Activated T-cell treated with anti-CD3 and anti-CD28 coated beads, Interleukin-2, amount 50 U/mL, for 48 hours (primary cell): ENCODE data around the gene RASSF4.

Source experiments
- DNase-seq, 2 experiments: peaks; one replicate each; pipeline ENCODE4 v3.0.0-alpha.2; 2020

RASSF4 gene

DNA sequence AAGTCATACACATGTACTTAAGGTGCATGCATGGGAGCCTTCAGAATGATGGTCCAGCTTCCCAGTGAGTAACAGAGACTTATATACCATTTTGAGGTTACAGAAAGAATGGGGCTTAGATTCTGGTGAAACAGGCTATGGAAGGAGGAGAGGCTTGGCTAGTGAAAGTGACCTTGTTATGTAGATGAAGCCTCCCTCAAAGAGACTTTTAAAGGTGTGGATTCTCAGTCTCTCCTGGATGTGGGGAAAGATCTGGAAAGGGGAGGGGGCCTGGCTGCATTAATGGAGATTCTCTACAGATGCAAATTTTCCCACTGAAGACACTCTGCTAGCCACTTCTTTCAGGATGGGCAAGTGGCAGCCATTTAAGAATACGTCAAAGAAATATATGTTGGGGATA is 5.5 kb downstream of the RASSF4 start:
- no peak for DNase-seq

DNA sequence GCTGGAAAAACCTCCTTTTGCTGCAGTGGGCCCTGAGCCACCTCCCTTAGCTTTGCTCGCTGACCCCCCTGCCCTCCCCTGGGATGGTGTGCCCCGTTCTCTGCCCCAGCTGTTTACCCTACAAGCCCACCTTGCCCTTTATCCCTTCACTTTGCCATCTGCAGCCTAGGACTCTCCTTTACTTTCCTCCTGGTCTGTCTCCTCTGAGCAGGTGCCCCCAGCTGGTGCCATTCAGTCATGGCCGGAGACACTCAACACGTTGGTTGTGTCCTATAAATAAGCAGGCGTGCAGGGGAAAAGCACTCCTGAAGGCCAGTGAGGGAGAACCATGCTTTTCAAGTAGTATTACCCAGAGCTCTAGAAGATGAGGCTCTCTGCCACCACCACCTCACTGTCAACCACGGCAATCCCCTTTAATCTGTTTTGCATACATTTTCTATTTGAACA is 6.1 kb downstream of the RASSF4 start:
- DNase-seq: no peak

DNA sequence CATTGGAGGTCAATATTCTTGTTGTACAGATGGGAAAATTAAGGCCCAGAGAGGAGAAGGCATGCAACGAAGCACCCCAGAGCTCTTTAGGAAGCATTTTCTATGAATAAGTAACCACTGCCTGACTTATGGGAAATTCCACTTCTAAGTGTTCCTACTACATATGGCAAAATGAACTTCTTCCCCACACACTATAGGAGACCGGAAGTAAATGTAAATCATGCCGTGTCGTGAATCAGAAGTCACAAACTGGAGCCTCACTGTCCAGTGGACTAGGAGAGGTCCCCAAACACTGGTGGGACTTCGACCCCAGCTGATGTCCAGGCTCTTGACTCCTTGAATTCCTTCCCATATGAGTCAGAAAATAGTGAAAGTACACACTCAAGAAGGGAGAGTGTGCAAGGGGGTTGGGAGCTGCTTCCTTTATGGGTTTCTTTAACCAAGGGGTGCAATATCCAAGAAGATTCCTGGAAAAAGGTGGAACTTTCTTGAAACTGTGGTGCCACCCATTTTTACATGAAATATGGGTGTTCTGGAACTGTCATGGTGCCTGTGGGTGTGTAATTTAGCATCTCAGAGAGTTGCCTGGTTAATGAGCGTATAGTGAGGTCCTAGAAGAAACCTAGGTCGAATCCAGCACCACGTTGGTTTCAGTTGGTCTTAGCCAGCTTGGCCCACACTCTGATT is 6.7 kb downstream of the RASSF4 start:
- peak in 1 of 2 experiments; percentile 15 for DNase-seq

DNA sequence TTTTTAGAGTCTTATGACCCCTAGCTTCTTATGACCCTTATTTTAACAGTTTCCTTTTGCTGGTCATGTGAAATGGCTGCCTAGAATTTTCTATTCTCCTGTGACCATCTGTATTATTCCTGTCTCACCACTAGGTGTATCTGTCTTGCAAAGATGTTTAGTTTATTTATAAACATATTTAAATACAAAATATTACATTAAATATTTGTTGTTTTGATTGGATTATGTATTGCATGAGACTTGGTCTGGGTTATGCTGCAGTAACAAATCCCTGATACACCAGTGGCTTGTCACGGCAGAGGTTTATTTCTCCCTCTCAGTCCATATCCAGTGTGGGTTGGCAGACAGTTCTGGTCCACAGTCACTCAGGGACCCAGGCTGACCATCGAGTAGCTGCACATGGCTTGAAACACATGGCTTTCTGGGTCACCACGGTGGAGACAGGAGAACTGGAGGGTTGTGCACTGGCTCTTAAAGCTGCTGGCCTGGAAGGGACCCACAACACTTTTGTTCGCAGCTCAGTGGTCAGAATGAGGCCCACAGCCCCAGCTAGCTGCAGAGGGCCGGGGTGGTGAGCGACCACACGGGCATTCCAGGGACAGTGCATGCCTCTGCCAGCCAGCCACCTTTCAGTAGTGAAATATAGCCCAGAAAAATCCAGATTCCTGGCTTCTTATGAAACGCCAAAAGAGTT is 7.4 kb downstream of the RASSF4 start:
- DNase-seq: no peak

DNA sequence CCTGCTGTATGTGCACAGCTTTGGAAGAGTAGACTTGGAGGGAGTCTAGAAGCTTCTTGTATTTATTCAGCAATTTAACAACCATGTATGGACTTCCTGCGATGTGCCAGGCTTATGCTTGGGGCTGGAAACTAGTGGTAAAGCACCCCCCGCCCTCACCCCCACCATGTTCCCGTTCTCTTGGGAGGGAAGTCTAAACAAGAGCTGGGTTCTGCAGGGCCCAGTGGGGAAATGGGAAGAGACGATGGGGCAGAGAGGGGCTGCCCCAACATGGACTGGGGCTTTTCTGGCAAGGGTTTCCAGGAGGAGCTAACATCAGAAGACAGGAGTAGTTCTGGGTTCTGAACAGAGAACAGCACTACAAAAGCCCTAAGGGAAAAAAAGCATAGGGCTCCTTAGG is 8.0 kb downstream of the RASSF4 start:
- DNase-seq: no peak

DNA sequence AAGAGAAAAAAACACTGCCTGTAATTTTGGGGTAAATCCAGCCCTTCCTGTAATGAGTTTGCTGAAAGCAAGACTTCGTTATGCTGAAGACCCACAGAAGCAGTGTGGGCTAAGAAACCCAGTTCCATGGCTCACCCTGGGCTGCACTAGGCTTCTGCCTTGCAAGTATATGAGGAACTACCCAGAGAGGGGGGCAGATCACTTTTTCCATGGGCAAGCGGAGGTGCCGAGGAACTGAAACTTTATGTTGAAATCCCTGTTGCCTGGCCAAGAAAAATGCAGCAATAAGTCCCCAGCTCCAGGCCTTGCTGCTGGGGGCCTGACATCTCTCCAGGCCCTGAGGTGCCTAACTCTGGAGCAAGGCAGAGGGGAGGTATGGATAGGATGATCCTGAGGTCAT is 8.5 kb downstream of the RASSF4 start:
- peak in 1 of 2 experiments; percentile 32 for DNase-seq

DNA sequence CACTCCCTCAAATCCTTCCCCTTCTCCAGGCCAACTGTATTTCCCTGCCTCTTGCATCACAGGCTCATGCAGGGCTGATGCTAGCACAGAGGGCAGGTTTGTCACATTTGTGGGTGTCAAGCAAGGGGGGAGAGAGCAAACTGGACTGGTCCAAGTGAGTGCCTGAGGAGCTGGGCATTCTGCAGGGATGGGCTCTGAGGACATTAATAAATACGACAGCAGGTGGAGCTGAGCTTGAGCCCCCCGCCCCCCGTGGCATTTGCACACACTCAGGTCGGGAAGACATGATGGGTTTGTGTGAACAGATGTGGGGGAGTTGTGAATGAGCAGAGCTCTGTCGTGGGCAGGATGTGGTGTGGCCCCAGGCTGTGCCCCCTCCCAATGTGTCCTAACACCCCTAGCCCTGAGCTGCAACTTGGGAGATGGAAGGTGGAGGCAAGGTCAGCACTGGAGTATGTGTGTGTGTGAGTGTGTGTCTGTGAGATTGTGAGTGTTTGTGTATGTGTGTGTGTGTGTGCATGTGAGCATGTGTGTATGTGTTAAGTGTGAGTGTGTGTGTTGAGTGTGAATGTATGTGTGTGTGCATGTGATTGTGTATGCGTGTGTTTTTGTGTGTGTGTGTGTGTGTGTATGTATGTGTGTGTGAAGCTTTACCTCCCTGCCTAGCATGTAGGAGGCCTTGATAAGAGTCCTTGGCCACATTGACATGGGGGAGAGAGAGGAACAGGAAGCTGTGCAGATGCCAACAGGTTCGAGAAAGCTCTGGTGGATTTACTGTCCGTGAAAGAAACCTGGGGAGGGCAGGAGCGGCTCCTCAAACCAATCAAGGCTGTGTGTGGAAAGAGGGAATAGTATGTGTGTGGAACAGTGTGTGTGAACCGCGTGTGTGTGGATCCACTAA is 9.1 kb downstream of the RASSF4 start:
- no peak for DNase-seq

DNA sequence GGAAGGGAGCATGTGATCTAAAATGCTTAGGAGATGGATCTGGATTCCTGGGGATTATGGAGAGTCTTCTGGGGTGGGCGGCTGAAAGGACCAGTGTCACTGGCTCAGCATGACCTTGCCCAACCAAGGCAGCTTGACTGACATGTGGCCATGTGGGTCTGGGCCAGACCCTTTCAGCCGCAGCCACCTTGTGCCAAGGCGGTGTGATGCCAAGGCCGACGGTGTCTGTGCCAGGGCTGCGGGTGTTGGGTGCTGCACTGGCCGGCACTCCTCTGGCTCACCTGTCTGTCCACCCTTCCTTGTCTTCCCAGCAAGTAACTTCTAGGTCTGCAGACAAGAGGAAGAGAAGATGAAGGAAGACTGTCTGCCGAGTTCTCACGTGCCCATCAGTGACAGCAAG is 10.3 kb downstream of the RASSF4 start:
- no peak for DNase-seq

DNA sequence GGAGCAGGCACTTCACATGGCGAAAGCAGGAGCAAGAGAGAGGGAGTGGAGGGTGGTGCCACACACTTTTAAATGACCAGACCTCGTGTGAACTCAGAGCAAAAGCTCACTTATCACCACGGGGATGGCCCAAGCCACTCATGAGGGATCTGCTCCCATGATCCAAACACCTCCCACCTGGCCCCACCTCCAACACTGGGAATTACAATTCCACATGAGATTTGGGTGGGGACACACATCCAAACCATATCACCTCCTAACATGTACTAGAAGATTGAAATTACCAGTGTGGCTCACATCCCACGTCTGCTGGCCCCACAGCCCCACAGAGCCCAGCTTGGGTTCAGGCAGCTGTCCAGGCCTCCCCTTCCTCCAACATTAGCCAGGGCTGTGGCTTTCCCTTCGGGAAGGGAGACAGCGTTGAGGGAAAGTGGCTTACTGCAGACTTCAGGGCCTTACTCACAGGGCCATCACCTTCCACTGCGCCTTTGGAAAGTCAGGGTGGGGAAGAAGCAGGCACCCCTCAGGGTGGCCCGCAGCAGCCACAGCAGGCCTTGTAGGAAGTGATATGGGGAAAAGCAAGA is 11.3 kb downstream of the RASSF4 start:
- no peak for DNase-seq

DNA sequence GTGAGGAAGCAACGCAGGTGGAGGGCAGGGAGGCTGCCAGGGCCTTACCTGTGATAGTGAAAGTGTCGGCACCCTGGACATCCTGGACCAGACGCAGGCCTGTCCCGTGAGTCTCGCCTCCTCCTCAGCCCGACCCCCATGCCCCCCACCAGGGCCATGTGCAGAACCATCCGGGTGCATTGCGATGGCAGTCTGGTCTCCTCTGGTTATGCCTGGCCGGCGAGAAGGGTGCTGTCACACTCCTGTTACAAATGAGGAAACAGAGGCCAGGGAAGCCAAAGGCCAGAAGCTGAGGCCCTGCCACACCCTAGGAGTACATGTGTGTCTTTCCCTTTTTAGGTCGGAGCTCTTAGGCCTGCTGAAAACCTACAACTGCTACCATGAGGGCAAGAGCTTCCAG is 11.8 kb downstream of the RASSF4 start:
- no peak for DNase-seq

DNA sequence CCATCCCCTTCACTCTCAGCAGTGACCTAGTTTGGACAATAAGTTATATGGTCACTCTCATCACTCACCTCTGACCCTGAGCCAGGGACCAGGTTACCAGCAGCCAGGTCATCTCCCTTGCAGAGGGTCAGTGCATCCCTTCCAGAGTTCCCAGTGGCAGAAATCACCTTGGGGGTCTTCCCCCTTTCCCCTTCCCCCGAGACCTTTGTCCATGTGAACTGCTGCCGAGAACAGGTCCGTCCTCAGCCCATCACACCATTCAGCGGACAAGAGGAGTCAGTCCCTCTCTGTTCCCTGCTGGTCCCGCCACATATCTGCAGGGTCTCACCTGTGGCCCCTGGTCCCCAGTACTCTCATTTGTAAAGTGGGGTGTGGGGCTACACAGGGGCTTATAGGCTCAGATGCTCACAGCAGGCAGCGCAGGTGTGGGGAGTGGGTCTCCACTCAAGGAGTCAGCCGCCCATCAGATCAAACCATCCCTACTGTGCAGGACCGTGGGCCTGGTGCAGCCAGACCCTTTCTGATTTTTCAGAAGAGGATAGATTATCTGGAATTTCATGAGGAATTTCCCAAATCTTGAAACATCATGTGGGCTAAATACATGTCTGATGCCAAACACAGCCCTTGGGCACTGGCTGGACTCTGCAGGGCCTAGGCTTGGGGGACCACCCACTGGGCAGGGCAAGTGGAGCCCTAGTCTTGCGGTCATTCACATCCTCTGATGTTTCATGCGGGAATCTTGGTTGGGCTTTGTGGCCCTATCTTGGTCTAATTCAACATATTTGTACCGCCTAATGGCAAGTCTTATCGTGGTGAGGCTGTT is 12.5 kb downstream of the RASSF4 start:
- no peak for DNase-seq

DNA sequence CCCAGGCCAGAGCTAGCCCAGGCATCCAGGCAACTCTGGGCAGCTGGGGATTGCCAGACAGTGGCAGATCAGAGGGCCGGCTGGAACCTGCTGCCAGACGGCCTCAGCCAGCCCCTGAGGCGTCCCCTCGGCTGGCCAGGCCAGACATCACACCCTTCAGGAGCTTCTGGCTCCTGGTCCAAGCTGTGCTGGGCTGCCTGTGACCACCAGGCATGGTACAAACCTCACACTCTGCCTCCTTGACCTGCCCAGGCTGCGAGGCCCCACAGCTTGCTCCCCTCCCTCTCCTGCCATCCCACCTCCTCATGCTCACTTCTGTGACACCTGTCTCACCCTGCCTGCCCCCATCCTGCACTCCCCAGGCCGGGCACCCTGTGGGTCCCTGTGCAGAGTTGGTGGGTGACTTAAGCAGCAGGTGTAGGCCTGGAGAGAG is 13.3 kb downstream of the RASSF4 start:
- DNase-seq: no peak

DNA sequence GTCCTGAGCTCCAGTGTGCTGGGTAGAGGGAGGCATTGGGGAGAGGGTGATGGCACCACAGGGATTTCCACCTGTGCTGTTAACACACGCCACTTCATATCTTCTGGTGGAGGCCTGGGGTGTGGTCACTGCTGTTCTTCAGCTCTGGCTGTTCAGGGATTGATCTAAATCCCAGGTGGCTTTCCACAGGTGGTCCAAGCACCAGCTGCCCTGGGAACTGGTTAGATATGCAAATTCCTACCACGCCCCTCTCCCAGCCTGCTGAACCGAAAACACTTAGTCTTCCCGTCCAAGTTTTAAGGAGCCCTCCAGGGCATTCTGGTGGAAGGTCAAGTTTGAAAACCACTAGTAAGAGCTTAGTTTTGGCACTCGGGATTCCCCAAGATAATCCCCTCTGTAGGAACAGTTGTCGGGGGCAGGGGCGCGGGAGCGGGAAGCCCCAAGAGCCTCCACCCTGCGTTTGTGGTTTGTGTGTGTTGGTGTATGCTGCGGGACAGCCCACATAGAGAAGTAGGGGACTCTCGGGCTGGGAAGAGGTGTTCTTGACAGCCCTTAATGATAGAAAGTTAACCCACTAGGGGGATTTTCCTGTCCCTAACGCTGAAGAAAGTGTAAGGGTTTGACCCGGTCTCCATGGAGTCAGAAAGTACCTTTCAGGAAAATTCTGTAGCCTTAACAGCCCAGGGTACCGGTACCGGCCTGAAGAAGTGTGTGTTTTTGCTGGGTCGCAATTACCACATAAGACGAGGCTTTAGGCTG is 13.9 kb downstream of the RASSF4 start:
- DNase-seq: no peak

DNA sequence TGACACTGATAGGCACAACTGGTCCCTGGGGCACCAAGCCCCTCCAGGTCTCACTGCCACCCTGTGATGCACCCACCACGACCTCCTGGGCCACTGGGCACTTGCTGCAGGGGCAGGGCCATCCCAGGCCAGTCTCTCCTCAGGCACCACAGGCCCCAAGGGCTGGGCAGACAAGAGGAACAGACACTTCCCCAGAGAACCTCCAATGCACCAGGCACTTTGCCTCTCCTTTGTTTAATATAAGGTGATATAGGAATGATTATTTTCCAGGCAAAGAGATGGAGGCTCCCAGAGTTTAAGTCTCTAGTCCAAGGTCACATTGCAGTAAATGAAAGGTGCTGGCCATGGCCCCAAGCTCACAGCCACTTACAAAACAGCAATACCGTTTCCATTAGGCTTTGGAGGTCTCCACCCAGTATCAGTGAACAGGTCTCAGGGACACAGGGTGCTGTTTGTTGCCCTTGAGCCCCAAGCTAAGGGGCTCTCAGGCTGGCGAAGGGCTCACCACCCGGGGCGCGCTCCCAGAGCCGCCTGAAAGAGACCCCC is 14.6 kb downstream of the RASSF4 start:
- DNase-seq: no peak

DNA sequence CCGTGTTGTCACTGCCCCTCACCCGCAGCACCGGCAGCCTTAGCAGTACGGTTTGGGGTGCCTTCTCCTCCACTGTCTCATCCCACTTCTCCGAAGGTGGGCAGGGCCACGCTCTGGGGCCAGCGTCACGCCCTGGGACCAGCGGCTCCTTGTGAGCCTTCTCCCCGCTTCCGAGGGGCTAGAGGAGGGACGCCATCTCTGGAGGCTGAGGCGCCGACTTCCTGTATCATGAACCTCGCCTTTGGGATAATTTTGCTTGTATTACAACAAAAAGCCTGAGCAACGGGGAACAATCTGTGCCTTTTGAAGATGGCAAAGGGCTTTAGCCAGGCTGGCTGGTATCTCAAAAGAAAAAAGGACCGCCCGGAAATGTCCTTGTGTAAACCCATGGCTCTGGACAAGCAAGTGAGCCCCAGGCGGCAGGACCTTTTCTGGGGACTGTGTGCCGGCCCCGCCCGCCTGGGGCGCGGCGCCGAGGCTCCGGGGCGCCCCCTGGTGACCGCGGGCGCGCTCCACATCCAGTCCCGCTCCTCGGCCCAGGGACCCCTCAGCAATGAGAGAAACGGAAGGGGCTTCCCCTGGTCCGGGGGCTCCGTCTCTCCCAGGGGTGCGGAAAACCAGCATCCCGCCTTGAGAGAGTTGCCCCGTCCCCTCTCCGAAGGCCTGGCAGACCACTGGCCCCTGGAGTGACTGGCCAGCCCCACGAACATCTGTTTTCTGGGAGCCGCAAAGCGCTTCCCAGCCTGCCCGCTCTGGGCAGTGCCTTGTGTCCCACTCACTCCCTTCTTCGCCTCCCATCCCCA is 15.2 kb downstream of the RASSF4 start:
- DNase-seq: peak; percentile 79 to 84

DNA sequence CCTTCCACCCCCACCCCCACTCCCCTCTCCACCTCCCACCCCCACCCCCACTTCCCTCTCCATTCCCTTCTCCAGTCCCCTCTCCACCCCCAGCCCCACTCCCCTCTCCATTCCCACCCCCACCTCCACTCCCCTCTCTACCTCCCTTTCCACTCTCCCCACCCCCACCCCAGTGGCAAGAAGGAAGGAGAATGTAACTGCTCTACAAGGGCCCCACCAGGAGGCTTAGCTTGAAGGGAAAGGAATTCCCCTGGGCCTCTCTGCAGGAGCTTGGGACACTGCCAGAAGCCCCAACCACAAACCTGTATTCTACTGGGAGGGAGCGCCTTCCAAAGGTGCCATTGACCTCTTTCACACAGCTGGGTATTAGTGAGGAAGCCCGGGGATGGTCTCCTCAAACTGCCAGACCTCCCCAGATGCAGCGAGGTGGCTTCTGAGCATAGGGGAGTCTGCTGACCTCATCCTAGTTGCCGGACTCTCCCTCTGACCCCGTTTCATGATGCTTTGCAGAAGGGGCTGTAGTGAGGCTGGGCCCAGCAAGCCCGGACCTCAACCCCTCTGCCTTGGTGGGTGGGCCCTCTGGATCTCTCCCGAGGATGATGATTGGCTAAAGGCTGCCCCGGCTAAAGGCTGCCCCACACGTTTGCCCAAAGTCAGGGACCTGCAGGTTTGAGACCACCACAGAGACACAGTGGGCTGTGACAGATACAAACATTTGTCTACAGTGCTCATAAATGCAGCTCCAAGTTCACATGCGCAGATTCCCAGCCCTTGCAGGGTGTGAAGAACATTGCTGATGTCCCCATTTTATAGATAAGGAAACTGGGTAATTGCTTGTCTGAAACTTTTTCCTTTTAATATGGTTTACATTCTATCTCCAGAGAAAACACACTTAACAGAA is 16.1 kb downstream of the RASSF4 start:
- no peak for DNase-seq

DNA sequence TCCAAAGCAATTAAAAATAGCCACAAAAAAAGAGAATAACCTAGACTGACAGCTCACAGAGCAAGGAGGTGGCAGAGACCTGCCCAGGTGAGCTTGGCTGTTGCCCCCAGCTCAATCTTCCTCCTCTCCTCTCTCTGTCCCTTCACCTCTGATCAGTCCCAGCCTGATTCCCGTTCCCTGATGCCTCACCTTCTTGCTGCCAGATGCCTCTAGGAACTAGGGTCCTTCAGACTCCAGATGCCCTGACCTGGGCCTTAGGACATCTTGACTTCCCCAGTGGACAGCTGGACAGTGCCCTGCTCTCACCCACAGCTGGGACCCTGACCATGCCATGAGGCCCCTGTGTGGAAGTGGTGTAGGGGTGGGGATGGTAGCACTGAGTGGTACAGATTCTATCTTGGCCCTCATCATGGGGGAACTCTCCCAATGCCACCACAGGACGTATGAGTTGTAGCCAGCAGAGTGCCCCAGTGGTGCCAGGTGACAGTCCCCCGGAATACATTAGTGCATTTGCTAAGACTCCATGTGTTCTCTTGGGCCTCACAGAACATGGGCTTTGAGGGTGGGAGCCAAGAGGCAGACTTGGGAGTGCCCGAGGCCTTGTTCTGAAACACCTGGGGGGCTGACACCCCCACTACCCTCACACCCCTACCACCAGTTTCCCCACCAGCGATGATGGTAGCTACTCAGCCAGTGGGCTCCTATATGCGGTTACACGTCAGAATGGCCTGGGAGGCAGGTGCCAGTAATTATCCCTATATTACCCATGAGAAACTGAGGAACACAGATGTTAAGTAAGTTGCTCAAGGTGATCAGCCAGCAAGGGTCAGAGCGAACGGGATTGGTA is 17.0 kb downstream of the RASSF4 start:
- DNase-seq: no peak
